Coronary artery (tissue), 2 donors: ENCODE results near the gene TNIP2.

Experiments
- DNase-seq: peaks from one replicate; pipeline ENCODE4 v3.0.0-alpha.2; 2017; ENCODE audit warnings: low spot score
- H3K27ac ChIP-seq, 2 donors: fragments of 200-600 bp; sonication (generic); one replicate each; pipeline ENCODE4 v1.5.1; 2016 to 2019
- H3K4me3 ChIP-seq: fragments of 200-600 bp; sonication (generic); 2 replicates; pipeline ENCODE4 v1.5.1; 2016; ENCODE audit warnings: mild to moderate bottlenecking, moderate library complexity
- CTCF ChIP-seq: fragments of 200-600 bp; sonication (generic); IDR thresholded peaks from one replicate; pipeline ENCODE4 v1.5.1; 2019; ENCODE audit warnings: antibody characterized with exemption

TNIP2 gene

GRCh38 chr4:2800691-2801596 lies 44.8 kb upstream of the TNIP2 start:
- TF ChIP-seq CTCF = no peak
- Histone ChIP-seq H3K4me3 (peak overlapping the region; percentile 52), H3K27ac (peak overlapping the region; percentile 41 to 85)
- DNase-seq = no peak

- TF ChIP-seq CTCF = no peak
- H3K27ac ChIP-seq = peak overlapping the region; percentile 41 to 85
- H3K4me3 ChIP-seq = peak overlapping the region; percentile 52
- no peak for DNase-seq
These were observed 44.0 kb upstream of the TNIP2 start for GRCh38 chr4:2799971-2800690.

- Histone ChIP-seq H3K4me3 (peak overlapping the region; percentile 52), H3K27ac (peak overlapping the region; percentile 41 to 85)
- peak; percentile 75 for DNase-seq
- TF ChIP-seq CTCF = no peak
These were observed 43.2 kb upstream of the TNIP2 start for GRCh38 chr4:2799224-2799911.

GRCh38 chr4:2798399-2799223 lies 42.5 kb upstream of the TNIP2 start:
- DNase-seq = peak; percentile 75
- H3K4me3 ChIP-seq = peak overlapping the region; percentile 52
- no peak for TF ChIP-seq CTCF

GRCh38 chr4:2797545-2798305 lies 41.6 kb upstream of the TNIP2 start:
- no peak for DNase-seq
- Histone ChIP-seq H3K4me3 (peak overlapping the region; percentile 10), H3K27ac (peak overlapping the region in 1 of 2 donors; percentile 85)
- TF ChIP-seq CTCF = no peak

More at GRCh38 chr4:2798399-2799223, 42.5 kb upstream of the TNIP2 start:
- H3K27ac ChIP-seq = peak overlapping the region; percentile 41 to 85
